T-helper 1 cell treated with Interleukin-12 subunit alpha and Interleukin-12 subunit beta and Interleukin-4 antibody, amounts not matched to agents 30 μg/mL and 1 μg/mL, for 36 hours (primary cell): ENCODE data around the gene SH3TC2.

ENCODE experiments used
- H3K27ac Mint-ChIP-seq: one replicate; pipeline ENCODE4 v1.8.0; 2021; ENCODE audit warnings: mild to moderate bottlenecking, mixed read lengths
- H3K27me3 Mint-ChIP-seq: one replicate; pipeline ENCODE4 v1.8.0; 2021; ENCODE audit warnings: low read depth, mixed read lengths
- H3K36me3 Mint-ChIP-seq: one replicate; pipeline ENCODE4 v1.8.0; 2021; ENCODE audit warnings: low read depth, mixed read lengths
- H3K4me1 Mint-ChIP-seq: one replicate; pipeline ENCODE4 v1.8.0; 2021; ENCODE audit warnings: low read depth, mixed read lengths
- H3K4me3 Mint-ChIP-seq: one replicate; pipeline ENCODE4 v1.8.0; 2021; ENCODE audit warnings: mild to moderate bottlenecking, moderate library complexity, mixed read lengths
- H3K9me3 Mint-ChIP-seq: one replicate; pipeline ENCODE4 v1.8.0; 2021; ENCODE audit warnings: mixed read lengths

SH3TC2 gene

DNA sequence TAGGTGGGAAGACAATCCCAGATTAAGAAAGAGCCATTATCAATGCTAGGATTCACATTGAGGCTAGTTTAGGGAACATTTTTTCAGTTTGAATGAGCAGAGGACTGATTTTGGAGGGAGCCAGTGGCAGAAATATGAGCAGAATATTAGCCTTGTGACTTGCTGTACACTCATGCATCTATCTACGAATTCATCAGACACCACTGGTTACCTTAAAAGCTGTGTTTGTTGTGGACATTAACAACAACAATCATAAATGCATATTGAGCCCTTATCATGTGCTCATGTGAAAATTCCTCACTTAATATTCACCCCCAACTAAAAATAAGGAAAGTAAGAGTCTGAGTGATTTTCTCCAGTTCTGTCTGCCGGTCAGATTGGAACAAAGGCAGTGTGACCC is 9.9 kb upstream of the SH3TC2 start:
- Mint-ChIP-seq H3K4me3 (no peak overlapping the region), H3K36me3 (no peaks in the 10 kb centered on the region), H3K27ac (no peak overlapping the region), H3K27me3 (peaks cover 4% of the 10 kb centered on the region), H3K9me3 (no peaks in the 10 kb centered on the region), H3K4me1 (no peaks in the 10 kb centered on the region)

DNA sequence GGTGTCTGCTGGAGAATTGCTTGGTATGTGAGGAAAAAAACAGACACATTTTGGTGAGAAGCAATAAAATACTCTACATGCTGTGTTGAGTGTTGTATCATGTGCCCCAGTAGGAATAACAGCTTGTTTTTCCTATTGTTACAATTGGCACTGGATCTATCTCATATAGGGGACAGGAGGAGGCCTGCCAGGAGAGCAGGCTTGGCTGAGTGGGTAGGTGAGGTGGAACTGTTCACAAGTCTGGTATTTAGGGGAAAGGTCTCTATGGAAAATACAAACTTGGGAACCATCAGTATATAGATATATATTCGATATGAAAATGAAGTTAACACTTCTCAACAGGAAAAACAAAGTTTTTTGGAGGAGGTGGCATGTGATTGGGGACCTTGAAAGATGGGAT is 9.5 kb upstream of the SH3TC2 start:
- Mint-ChIP-seq H3K27ac (no peak overlapping the region), H3K4me3 (no peak overlapping the region), H3K9me3 (no peaks in the 10 kb centered on the region), H3K27me3 (peaks cover 4% of the 10 kb centered on the region), H3K36me3 (no peaks in the 10 kb centered on the region), H3K4me1 (no peaks in the 10 kb centered on the region)

DNA sequence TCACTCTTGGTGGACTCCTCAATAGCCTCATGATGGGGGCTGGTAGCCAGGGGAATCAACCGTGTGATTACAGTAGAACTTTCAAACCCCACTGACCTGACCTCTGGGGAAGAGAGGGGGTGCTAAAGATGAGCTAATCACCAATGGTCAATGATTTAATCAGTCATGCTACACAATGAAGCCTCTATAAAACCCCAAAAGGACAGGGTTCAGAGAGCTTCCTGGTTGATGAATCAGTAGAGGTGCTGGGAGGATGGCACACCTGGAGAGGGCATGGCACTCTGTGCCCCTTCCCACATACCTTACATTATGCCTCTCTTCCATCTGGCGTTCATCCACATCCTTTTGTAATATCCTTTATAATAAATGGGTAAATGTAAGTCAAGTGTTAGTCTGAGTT is 8.9 kb upstream of the SH3TC2 start:
- no peaks in the 10 kb centered on the region for H3K9me3 Mint-ChIP-seq
- no peaks in the 10 kb centered on the region for H3K4me1 Mint-ChIP-seq
- no peaks in the 10 kb centered on the region for H3K36me3 Mint-ChIP-seq
- no peak overlapping the region for H3K27ac Mint-ChIP-seq
- peaks cover 4% of the 10 kb centered on the region for H3K27me3 Mint-ChIP-seq
- no peak overlapping the region for H3K4me3 Mint-ChIP-seq

DNA sequence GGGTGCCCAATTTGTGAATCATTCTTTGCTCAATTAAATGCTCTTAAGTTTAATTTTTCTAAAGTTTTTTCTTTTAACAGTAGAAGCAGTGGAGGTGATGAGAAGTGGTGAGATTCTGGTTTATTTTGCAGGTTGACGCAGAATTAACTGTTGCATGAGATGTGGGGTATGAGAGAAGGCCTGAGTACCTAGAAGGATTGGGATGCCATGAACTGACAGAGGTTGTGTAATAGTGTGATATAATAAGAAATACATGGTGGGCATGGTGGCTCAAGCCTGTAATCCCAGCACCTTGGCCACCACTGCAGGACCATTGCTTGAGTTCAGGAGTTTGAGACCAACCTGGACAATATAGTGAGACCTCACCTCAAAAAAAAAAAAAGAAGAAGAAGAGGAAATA is 8.4 kb upstream of the SH3TC2 start:
- Mint-ChIP-seq H3K4me1 (no peaks in the 10 kb centered on the region), H3K27me3 (peaks cover 4% of the 10 kb centered on the region), H3K27ac (no peak overlapping the region), H3K4me3 (no peak overlapping the region), H3K36me3 (no peaks in the 10 kb centered on the region), H3K9me3 (no peaks in the 10 kb centered on the region)

DNA sequence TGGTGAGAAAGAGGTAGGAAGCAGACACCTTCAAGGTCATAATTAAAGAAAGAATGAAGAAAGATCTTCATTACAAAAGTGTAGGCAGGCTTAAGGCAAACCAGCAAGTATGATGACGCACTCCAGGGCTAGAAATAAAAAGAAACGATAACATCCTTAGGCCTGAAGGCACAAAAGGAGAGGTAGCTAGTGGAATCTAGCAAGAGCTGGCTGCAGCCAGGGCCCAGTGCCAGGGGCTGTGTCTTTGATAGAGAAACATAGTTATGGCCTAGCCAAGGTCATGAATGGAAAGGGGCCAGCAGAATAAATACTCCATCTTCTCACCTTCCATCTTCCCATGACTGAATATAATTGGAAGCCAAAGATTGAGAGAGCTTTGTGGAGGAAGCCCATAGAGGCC is 6.8 kb upstream of the SH3TC2 start:
- Mint-ChIP-seq H3K27ac (no peak overlapping the region), H3K27me3 (peaks cover 4% of the 10 kb centered on the region), H3K36me3 (no peaks in the 10 kb centered on the region), H3K4me1 (no peaks in the 10 kb centered on the region), H3K4me3 (no peak overlapping the region), H3K9me3 (no peaks in the 10 kb centered on the region)

DNA sequence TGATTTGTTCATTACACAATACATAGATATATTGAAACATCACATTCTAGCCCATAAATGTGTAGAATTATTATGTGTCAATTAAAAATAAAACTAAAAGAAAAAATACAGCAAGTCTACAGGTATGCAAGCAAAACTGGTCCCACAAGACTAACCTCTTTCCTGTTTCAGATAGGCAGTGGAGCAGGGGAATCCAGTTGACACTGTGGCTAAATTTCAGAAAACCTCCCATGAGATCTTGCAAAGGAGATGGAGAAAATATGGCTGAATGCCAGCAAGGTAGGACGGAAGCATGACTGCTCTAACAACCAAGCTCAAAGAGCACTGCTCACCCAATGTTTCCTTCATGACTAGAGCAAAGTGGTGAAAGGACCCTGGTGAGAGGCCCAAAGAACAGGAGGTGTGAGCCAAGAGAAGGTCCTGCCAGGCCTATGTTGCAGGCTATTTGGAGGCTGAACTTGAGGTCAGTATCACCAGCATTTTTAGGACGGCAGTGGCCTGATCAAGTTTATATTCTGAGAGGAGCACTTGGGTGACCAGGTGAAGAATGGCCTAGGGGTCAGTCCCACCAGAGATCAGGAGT is 1.1 kb upstream of the SH3TC2 start:
- no peak overlapping the region for H3K4me3 Mint-ChIP-seq
- no peaks in the 10 kb centered on the region for H3K36me3 Mint-ChIP-seq
- peaks cover 9% of the 10 kb centered on the region for H3K27me3 Mint-ChIP-seq
- no peak overlapping the region for H3K27ac Mint-ChIP-seq
- H3K9me3 Mint-ChIP-seq: no peaks in the 10 kb centered on the region
- H3K4me1 Mint-ChIP-seq: no peaks in the 10 kb centered on the region

DNA sequence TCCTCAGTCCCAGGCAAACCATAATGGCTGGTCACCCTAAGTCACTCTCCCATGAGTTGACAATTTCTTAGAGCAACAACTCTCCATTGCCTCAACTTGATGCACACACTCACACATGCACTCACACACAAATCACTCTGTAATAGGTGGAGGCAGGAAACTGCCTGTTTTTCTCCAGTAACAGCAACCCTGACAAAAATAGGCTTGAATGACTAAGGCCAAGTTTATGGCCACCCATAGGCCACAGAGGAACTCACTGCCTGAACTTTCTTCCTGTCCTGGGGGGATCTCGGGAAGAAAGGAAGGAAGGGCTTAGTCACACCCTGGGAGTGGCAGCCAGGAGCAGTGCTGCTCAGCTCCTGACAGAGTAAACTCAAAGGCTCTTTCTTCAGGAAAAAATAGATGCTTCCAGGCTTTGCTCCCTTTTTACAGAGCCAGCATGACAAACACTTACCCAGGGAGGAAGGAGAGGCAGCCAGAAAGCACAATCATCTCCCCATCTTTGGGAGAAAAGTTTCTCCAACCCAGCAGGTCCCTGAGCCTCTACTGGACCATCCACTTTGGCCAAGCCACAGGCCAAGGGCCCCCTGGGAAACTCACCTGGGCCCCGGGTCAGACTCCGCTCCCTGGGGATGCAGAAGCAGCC is 368 bp downstream of the SH3TC2 start:
- Mint-ChIP-seq H3K36me3 (no peaks in the 10 kb centered on the region), H3K27me3 (peaks cover 14% of the 10 kb centered on the region), H3K27ac (no peak overlapping the region), H3K4me1 (no peaks in the 10 kb centered on the region), H3K9me3 (no peaks in the 10 kb centered on the region), H3K4me3 (no peak overlapping the region)

DNA sequence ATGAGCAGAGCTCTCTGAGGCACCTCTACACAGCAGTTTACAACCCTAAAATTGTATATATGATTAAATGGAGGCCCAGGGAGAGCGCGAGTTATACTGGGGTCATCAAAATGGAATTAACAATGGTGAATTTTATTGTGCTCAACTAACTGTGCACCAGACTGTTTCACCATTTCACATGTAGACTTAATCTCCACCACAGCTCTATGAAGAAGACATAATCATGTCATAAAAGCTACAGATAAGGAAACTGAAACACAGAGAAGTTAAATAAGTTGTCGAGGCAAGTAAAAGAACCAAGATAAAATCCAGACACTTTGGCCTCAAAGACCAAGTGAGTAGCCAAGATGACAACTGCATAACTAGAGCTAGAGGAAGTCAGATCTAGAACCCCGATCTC is 1.5 kb downstream of the SH3TC2 start:
- Mint-ChIP-seq H3K27me3 (peaks cover 17% of the 10 kb centered on the region), H3K36me3 (no peaks in the 10 kb centered on the region), H3K4me3 (no peak overlapping the region)

DNA sequence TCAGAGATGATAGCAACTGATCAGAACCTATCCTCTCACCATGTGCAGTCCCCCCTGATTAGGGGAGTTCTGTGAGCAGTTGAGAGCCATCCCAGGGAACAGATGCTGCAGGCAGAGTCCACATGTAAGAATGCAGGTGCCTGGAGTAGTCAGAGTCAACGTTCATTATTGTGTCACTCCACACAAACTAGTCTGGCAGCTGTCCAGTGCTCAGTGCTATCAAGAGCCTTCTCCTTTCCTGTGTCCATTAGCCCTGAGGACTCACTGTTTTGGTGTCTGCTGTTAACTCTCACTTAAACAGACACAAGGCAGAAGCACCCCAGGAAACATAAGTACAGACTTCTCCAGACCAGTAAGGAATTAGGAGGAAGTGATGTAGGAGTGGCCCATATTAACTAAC is 2.5 kb downstream of the SH3TC2 start:
- Mint-ChIP-seq H3K36me3 (no peaks in the 10 kb centered on the region), H3K9me3 (no peaks in the 10 kb centered on the region), H3K27ac (no peak overlapping the region), H3K27me3 (peaks cover 17% of the 10 kb centered on the region), H3K4me1 (no peaks in the 10 kb centered on the region), H3K4me3 (no peak overlapping the region)

More for the DNA sequence above, 1.5 kb downstream of the SH3TC2 start:
- Mint-ChIP-seq H3K27ac (no peak overlapping the region), H3K4me1 (no peaks in the 10 kb centered on the region), H3K9me3 (no peaks in the 10 kb centered on the region)

DNA sequence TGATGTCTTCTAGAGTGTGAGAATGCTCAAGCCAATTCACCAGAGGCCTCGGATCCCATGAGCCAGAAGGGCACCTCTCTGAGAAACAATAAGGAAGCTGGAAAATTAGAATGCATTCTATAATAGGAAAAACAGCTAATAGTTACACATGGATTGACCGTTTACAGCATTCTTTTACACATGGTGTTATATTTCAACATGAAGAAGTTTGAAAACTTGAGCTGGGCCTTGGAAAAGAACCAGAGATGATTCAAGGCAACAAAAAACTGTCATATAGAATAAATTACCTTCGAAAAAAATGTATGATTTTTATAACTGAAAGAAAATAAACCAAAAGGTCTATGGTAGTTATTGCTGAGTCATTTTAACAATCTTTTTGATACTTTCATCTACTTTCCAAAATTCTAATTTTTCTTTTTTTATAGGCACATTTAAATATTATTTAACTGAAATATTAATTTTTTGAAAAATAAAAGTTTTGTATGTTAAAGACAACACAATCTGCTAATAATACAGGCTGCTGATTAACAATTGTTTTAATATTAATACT is 6.2 kb downstream of the SH3TC2 start:
- no peak overlapping the region for H3K27ac Mint-ChIP-seq
- no peaks in the 10 kb centered on the region for H3K36me3 Mint-ChIP-seq
- H3K27me3 Mint-ChIP-seq: peaks cover 26% of the 10 kb centered on the region
- H3K9me3 Mint-ChIP-seq: no peaks in the 10 kb centered on the region
- H3K4me1 Mint-ChIP-seq: no peaks in the 10 kb centered on the region
- H3K4me3 Mint-ChIP-seq: no peak overlapping the region

DNA sequence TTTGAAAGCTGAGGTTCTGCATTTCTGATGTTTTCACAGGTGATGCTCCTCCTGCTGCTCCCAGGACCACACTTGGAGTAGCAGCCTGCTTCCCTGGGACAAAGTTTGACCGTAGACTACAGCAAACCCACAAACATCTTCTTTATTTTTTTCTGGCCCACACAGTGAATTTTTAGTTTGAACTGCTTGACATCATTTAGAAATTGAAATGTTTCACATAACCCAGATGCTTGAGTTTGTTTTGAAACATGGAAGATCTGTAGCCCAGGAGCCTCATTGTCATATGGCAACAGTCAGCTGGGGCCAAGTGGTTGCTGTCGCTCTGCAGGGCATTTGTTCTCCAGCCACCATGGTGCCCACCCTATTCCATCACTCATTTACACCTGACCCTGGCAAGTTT is 8.4 kb downstream of the SH3TC2 start:
- Mint-ChIP-seq H3K4me1 (no peaks in the 10 kb centered on the region), H3K9me3 (no peaks in the 10 kb centered on the region), H3K27me3 (peaks cover 27% of the 10 kb centered on the region), H3K36me3 (no peaks in the 10 kb centered on the region), H3K4me3 (no peak overlapping the region), H3K27ac (no peak overlapping the region)

DNA sequence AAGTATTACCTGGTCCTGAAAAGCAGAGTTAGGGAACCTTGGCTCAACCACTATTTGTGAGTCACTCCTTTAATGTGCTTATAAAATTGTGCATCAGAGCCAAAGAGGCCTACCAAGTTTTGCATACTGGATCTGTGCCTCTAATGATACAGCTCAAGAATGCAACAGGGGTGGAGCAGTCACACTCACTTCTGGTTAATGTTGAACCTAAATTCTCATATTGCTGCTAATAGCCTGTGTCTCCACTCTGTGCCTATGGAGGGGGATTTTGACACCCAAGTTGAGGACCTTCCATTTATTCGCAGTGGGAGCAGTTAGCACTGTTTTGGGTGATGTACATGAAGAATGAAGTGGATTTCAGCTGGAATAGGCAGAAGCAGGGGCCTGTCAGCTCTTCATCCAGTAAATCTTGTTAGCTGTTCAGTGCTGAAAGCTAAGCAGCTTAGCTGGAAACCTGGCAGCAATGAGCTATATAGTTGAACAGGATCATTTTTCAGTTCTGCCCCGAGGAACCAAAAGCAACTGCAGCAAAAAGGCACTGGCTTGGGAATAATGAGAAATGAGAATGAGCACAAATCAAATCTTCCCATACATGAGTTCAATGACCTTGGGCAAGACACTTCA is 9.7 kb downstream of the SH3TC2 start:
- Mint-ChIP-seq H3K27me3 (peaks cover 20% of the 10 kb centered on the region), H3K27ac (no peak overlapping the region), H3K9me3 (no peaks in the 10 kb centered on the region), H3K4me1 (no peaks in the 10 kb centered on the region), H3K36me3 (no peaks in the 10 kb centered on the region), H3K4me3 (no peak overlapping the region)

DNA sequence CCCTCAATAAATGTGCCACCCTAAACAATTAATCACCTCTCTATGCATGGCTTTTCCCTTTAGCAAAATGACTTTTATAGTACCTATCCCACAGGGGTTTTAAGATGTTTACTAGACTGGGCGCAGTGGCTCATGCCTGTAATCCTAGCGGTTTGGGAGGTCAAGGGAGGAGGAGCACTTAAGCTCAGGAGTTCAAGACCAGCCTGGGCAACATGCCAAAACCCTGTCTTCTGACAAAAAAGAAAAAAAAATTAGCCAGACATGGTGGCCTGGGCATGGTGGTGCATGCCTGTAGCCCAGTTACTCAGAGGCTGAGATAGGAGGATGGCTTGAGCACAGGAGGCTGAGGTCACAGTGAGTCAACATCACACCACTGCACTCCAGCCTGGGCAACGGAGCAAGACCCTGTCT is 13.5 kb downstream of the SH3TC2 start:
- Mint-ChIP-seq H3K9me3 (no peaks in the 10 kb centered on the region), H3K4me3 (no peak overlapping the region), H3K36me3 (no peaks in the 10 kb centered on the region), H3K4me1 (no peaks in the 10 kb centered on the region), H3K27ac (no peak overlapping the region), H3K27me3 (peaks cover 16% of the 10 kb centered on the region)

DNA sequence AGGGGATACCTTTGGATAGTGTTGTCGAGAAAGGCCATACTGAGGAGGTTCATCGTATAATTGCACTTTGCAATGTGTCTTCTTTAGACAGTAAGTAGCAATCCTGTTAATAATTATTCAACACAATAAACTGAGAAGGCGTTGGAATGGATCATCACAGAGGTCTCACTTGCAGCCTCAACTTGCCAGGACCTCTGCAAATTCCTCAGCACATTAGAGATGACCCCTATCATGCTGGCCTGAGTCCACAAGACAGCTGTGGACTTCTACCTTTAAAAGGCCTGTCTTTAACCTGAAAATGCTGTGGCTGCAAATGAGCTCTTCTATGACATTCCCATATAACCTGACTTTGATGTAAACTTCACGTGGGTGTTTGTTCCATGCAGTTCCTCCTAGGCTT is 14.1 kb downstream of the SH3TC2 start:
- H3K27ac Mint-ChIP-seq: no peak overlapping the region
- H3K36me3 Mint-ChIP-seq: no peaks in the 10 kb centered on the region
- H3K27me3 Mint-ChIP-seq: peaks cover 16% of the 10 kb centered on the region
- no peaks in the 10 kb centered on the region for H3K4me1 Mint-ChIP-seq
- no peaks in the 10 kb centered on the region for H3K9me3 Mint-ChIP-seq
- H3K4me3 Mint-ChIP-seq: no peak overlapping the region

DNA sequence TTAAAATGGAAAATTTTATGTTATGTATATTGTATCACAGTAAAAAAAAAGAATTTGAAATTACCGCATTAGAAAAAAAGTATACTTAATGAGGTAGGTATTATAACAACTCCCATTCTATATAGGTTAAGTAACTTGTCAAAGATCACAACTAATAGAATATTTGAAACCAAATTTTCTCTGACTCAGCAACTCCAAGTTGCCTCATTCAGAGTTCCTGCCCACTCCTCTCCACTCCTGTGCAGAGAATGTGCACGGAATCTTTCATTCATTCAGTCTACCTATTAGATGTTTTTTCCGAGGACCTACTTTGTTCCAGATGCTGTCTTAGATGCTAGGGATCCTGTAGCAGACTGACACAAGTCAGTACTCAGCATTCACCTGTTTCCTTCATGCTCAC is 15.4 kb downstream of the SH3TC2 start:
- H3K36me3 Mint-ChIP-seq: no peaks in the 10 kb centered on the region
- no peaks in the 10 kb centered on the region for H3K4me1 Mint-ChIP-seq
- peaks cover 10% of the 10 kb centered on the region for H3K27me3 Mint-ChIP-seq
- no peak overlapping the region for H3K27ac Mint-ChIP-seq
- H3K4me3 Mint-ChIP-seq: no peak overlapping the region
- no peaks in the 10 kb centered on the region for H3K9me3 Mint-ChIP-seq
